ENCODE measurements around the gene IGFALS.

IGFALS gene

DNA sequence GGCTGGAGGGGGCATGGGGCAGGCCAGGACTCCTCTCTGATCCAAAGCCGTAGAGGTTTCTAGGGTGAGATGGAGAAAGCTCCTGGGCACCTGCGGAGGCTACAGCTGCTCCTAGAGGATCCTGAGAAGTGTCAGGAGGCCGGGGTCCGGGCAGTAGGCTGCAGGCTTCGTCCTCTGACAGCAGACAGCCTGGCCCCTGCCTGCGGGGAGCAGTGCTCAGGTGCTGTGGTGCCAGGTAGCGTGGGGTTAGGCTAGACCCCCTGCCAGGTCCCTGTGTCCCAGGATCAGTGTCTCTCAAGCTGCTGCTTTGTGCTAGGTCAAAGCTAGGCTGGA is 19.1 kb downstream of the IGFALS start:
- DNase-seq (ENCODE audit: extremely low spot score): no peak
- CTCF ChIA-PET: interaction anchor here (0.6 to 1.2 kb wide), 3 partner anchors 8 to 177 kb away, joined by 3 to 5 read pairs (median 4); partner anchors contain the start of genes NUBP2 and SPSB3
- TF ChIP-seq LEF1 (IDR thresholded peaks at IDR 0.05; ENCODE audit: borderline replicate concordance) (no peak), CTBP1 (IDR thresholded peaks at IDR 0.05; ENCODE audit: borderline replicate concordance) (no peak), ARNT (IDR thresholded peaks at IDR 0.05) (no peak), NFRKB (IDR thresholded peaks at IDR 0.05) (no peak), ZNF384 (IDR thresholded peaks at IDR 0.05) (no peak), L3MBTL2 (conservative IDR thresholded peaks at IDR 0.05) (no peak), SUZ12 (IDR thresholded peaks at IDR 0.05) (no peak), FOXM1 (IDR thresholded peaks at IDR 0.05; ENCODE audit: borderline replicate concordance) (no peak), SP1 (IDR thresholded peaks at IDR 0.05) (no peak), FOXK2 (IDR thresholded peaks at IDR 0.05) (no peak), FOXA1 (IDR thresholded peaks at IDR 0.05) (no peak), TARDBP (IDR thresholded peaks at IDR 0.05) (no peak), ELF4 (IDR thresholded peaks at IDR 0.05) (no peak), BHLHE40 (IDR thresholded peaks at IDR 0.05; ENCODE audit: borderline replicate concordance) (no peak), HDGF (IDR thresholded peaks at IDR 0.05; ENCODE audit: borderline replicate concordance) (no peak)
- TF ChIP-seq, protein P1, sequence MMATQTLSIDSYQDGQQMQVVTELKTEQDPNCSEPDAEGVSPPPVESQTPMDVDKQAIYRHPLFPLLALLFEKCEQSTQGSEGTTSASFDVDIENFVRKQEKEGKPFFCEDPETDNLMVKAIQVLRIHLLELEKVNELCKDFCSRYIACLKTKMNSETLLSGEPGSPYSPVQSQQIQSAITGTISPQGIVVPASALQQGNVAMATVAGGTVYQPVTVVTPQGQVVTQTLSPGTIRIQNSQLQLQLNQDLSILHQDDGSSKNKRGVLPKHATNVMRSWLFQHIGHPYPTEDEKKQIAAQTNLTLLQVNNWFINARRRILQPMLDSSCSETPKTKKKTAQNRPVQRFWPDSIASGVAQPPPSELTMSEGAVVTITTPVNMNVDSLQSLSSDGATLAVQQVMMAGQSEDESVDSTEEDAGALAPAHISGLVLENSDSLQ (IDR thresholded peaks at IDR 0.05): no peak
- POLR2A ChIA-PET: interaction anchor here (5.6 kb wide), 1 partner anchor 7 kb away, joined by 71 read pairs; the partner anchor contains the start of genes NUBP2 and SPSB3

DNA sequence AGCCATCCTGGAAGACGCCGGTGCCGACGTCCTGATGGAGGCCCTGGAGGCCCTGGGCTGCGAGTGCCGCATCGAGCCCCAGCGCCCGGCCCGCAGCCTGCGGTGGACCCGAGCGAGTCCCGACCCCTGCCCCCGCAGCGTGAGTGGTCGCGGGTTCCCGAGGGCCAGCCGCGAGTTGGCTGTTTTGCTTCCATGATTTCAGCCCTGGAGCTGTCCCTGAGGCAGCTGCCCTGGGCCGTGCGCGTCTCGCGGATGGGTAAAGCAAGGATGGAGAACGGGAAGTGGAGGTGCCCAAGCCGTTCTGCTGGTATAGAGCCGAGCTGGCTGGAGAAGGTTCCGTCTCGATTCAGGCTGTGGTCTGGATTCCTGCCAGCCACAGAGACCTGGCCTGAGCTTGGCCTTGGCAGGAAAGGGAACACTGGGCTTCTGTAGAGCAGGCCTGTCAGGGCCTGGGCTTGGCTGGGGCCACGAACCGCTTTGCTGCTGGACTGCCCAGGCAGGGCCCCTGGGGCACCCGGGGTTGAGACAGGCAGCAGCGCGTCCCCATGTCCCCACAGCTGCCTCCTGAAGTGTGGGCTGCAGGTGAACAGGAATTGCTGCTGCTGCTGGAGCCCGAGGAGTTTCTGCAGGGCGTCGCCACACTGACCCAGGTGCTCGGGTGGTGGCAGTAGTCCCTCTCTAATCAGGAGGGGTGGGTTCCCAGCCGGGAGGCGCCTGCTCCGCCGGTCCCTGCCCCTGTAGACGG is 19.6 kb downstream of the IGFALS start:
- ChIA-PET POLR2A (interaction anchor here (1.5 to 5.6 kb wide), 2 partner anchors 8 to 164 kb away, joined by 3 to 71 read pairs; partner anchors contain the start of genes NUBP2 and SPSB3), CTCF (interaction anchor here (0.6 to 1.2 kb wide), 3 partner anchors 9 to 178 kb away, joined by 3 to 5 read pairs (median 4); partner anchors contain the start of genes NUBP2 and SPSB3)
- TF ChIP-seq ZNF384 (IDR thresholded peaks at IDR 0.05) (no peak), FOXK2 (IDR thresholded peaks at IDR 0.05) (no peak), LEF1 (IDR thresholded peaks at IDR 0.05; ENCODE audit: borderline replicate concordance) (no peak), SUZ12 (IDR thresholded peaks at IDR 0.05) (no peak), HDGF (IDR thresholded peaks at IDR 0.05; ENCODE audit: borderline replicate concordance) (no peak), BHLHE40 (IDR thresholded peaks at IDR 0.05; ENCODE audit: borderline replicate concordance) (no peak), FOXM1 (IDR thresholded peaks at IDR 0.05; ENCODE audit: borderline replicate concordance) (no peak), ARNT (IDR thresholded peaks at IDR 0.05) (no peak), NFRKB (IDR thresholded peaks at IDR 0.05) (no peak), L3MBTL2 (conservative IDR thresholded peaks at IDR 0.05) (no peak), ELF4 (IDR thresholded peaks at IDR 0.05) (no peak), CTBP1 (IDR thresholded peaks at IDR 0.05; ENCODE audit: borderline replicate concordance) (no peak), SP1 (IDR thresholded peaks at IDR 0.05) (no peak), FOXA1 (IDR thresholded peaks at IDR 0.05) (no peak), TARDBP (IDR thresholded peaks at IDR 0.05) (no peak)
- TF ChIP-seq, protein P1 (IDR thresholded peaks at IDR 0.05): no peak
- no peak for DNase-seq (ENCODE audit: extremely low spot score)

DNA sequence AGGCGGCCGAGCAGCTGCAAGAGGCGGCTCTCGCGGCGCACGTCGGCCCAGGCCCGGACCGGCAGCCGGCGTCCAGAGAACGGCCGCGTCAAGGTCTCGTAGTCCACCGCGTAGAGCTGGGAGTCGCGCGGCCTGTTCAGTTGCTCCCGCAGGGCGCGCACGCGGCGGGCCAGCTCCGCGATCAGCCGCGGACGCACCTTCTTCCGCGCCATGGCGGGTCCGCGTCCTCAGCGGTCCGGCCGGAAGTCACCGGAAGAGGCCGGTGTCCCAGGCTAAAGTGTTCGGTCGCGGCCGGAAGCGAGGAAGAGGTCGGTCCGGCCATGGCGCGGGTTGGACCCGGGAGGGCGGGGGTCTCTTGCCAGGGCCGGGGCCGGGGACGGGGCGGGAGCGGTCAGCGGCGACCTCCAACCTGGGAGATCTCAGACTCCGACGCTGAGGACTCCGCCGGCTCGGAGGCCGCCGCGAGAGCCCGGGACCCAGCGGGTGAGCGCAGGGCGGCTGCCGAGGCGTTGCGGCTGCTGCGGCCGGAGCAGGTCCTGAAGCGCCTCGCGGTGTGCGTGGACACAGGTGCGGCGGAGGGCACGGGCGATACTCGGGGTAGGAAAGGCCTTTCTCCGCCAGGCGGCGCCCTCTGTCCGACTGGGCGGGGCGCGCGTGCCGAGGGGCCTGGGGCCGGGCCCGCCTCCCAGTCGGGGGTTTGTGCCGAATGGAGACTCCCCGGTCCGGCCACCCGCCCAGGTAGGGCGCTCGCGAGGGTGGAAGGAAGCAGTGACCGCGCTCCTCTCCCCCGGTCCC is 20.4 kb downstream of the IGFALS start, which contains the start of gene MRPS34:
Gene MRPS34, minus strand, starts transcription at position 227 of the 795 bp plus-strand sequence. Its CDS starts 15 bp downstream, at position 212.
- POLR2A ChIA-PET: interaction anchor here (0.7 to 5.6 kb wide), 7 partner anchors 9 to 163 kb away, joined by 3 to 71 read pairs (median 5); partner anchors contain the start of genes MAPK8IP3, NUBP2 and SPSB3

DNA sequence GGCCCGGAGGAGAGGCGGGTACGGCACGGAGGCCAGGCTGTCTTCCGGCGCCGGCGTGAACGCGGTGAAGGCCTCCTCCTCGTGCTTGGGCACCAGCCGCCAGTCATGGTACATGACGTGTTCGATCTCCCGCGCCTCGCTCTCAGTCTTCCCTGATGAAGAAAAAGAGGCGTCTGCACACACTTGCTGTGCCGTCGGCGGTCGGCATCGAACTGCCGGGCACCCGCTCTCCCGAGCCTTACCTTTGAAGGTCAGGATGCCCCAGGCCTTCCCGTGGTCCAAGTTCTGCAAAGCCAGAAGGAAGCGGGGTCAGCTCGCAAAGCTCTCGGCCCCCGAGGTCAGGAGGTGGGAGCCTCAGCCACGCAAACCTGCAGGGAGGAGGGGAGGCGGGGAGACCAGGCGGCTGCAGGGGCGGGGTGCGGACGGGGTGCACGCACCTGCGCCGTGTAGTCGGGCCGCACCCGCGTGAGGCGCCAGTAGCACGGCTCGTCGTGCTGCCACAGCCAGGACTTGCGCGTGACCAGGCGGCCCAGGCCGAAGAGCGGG is 21.1 kb downstream of the IGFALS start, which contains the start of gene EME2:
Gene EME2, plus strand, starts transcription at position 449 of the 546 bp plus-strand sequence. CDS start 418 bp downstream, outside the sequence.
- POLR2A ChIA-PET: interaction anchor here (0.7 to 5.6 kb wide), 8 partner anchors 8 to 193 kb away, joined by 3 to 71 read pairs (median 4); partner anchors contain the start of genes MAPK8IP3, NUBP2, RPS2 and SPSB3
- CTCF ChIA-PET: interaction anchor here (0.6 to 1.5 kb wide), 3 partner anchors 10 to 926 kb away, joined by 3 read pairs; partner anchors contain the start of genes NUBP2 and SPSB3
- DNase-seq (ENCODE audit: extremely low spot score): no peak
- TF ChIP-seq FOXA1 (IDR thresholded peaks at IDR 0.05) (no peak), ZNF384 (IDR thresholded peaks at IDR 0.05) (no peak), LEF1 (IDR thresholded peaks at IDR 0.05; ENCODE audit: borderline replicate concordance) (no peak)

More for the DNA sequence above, 20.4 kb downstream of the IGFALS start, which contains the start of gene MRPS34:
- CTCF ChIA-PET: interaction anchor here (0.6 to 1.5 kb wide), 3 partner anchors 10 to 925 kb away, joined by 3 read pairs; partner anchors contain the start of genes NUBP2 and SPSB3
- TF ChIP-seq, protein P1 (IDR thresholded peaks at IDR 0.05): no peak
- TF ChIP-seq FOXA1 (IDR thresholded peaks at IDR 0.05): no peak
- 0 out of 2 replicates have a peak, but pooled peaks have one; percentile 22 for TF ChIP-seq CTBP1 (IDR thresholded peaks at IDR 0.05; ENCODE audit: borderline replicate concordance)
- no peak for TF ChIP-seq NFRKB (IDR thresholded peaks at IDR 0.05)
- TF ChIP-seq HDGF (IDR thresholded peaks at IDR 0.05; ENCODE audit: borderline replicate concordance): no peak
- TF ChIP-seq SUZ12 (IDR thresholded peaks at IDR 0.05): no peak
- no peak for TF ChIP-seq ZNF384 (IDR thresholded peaks at IDR 0.05)
- no peak for TF ChIP-seq FOXM1 (IDR thresholded peaks at IDR 0.05; ENCODE audit: borderline replicate concordance)
- no peak for TF ChIP-seq FOXK2 (IDR thresholded peaks at IDR 0.05)
- TF ChIP-seq BHLHE40 (IDR thresholded peaks at IDR 0.05; ENCODE audit: borderline replicate concordance): no peak
- no peak; the same call in 1 of the 2 replicates for TF ChIP-seq ELF4 (IDR thresholded peaks at IDR 0.05)
- TF ChIP-seq TARDBP (IDR thresholded peaks at IDR 0.05): no peak
- no peak for TF ChIP-seq LEF1 (IDR thresholded peaks at IDR 0.05; ENCODE audit: borderline replicate concordance)
- TF ChIP-seq SP1 (IDR thresholded peaks at IDR 0.05): no peak
- TF ChIP-seq ARNT (IDR thresholded peaks at IDR 0.05): 0 out of 2 replicates have a peak, but pooled peaks have one; percentile 34
- peak; percentile 76 for TF ChIP-seq L3MBTL2 (conservative IDR thresholded peaks at IDR 0.05)
- DNase-seq (ENCODE audit: extremely low spot score): peak; percentile 78
